ENCODE data around the gene FEM1B.

The FEM1B gene

DNA sequence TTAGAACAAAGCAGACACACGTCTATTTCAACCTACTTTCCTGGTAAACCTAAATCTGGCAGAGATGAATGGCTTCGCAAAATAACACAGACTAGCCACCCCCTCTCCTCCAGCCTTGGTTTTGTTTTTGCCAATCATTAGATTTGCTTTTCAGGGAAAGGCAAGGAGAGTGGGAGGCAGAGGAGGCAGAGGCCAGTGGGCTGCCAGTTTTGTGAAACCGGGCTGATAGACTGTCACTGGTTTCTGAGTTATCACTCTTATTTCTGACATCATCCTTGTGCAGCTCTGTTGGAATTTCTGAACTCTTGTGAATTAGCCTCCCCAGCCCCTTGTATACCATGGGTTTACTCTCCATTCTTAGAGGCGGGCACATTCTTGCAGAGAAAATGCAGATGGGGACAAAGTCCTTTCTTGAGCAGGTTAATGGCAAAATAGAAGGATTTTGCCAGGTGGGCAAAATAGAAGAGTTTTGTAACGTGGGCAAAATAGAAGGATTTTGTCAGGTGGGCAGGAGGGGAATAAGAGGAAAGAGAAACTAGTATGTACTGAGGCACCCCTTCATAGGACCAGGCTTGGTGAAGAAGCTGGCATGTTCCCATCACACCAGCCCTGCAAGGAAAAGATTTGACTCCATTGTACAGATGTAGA, 3.2 kb upstream of the FEM1B start:
- no peak overlapping the region for H3K4me2 ChIP-seq (ENCODE audit: low read length)
- H3K4me3 ChIP-seq (ENCODE audit: low read depth, low read length, poor library complexity, severe bottlenecking) = no peak overlapping the region
- H3K4me1 ChIP-seq (ENCODE audit: insufficient read depth, low read length, severe bottlenecking) = peaks cover 11% of the 10 kb centered on the region
- H3K79me2 ChIP-seq (ENCODE audit: insufficient read depth, low read length) = peaks cover 8% of the 10 kb centered on the region
- no peak for TF ChIP-seq CTCF (IDR thresholded peaks at IDR 0.05; ENCODE audit: low read length)
- TF ChIP-seq EZH2 (IDR thresholded peaks at IDR 0.05; ENCODE audit: borderline replicate concordance, low read length) = no peak
- H2AFZ ChIP-seq (ENCODE audit: low read length) = no peak overlapping the region
- H3K36me3 ChIP-seq (ENCODE audit: insufficient read depth, low read length) = no peaks in the 10 kb centered on the region; the same call in 1 of the 2 replicates
- H3K9me3 ChIP-seq (ENCODE audit: low read length) = no peaks in the 10 kb centered on the region
- no peak overlapping the region for H3K9ac ChIP-seq (ENCODE audit: low read length)
- no peaks in the 10 kb centered on the region for H3K9me2 ChIP-seq (ENCODE audit: low read depth, low read length)
- no peaks in the 10 kb centered on the region for H3K27me3 ChIP-seq (ENCODE audit: insufficient read depth, low read length)
- H3F3A ChIP-seq (ENCODE audit: insufficient read depth, low read length) = no peaks in the 10 kb centered on the region
- no peak overlapping the region for H3K27ac ChIP-seq (ENCODE audit: low read depth, low read length, poor library complexity, severe bottlenecking)
- no peaks in the 10 kb centered on the region for H4K20me1 ChIP-seq (ENCODE audit: insufficient read depth, low read length)

GRCh38 chr15:68275165-68275746, 2.3 kb upstream of the FEM1B start:
- H3K27me3 ChIP-seq (ENCODE audit: insufficient read depth, low read length) = no peaks in the 10 kb centered on the region
- no peak overlapping the region for H3K4me2 ChIP-seq (ENCODE audit: low read length)
- H3K4me3 ChIP-seq (ENCODE audit: low read depth, low read length, poor library complexity, severe bottlenecking) = no peak overlapping the region
- H4K20me1 ChIP-seq (ENCODE audit: insufficient read depth, low read length) = no peaks in the 10 kb centered on the region
- peaks cover 21% of the 10 kb centered on the region for H3K4me1 ChIP-seq (ENCODE audit: insufficient read depth, low read length, severe bottlenecking)
- no peaks in the 10 kb centered on the region for H3K9me2 ChIP-seq (ENCODE audit: low read depth, low read length)
- peaks cover 4% of the 10 kb centered on the region; the same call in 1 of the 2 replicates for H3K36me3 ChIP-seq (ENCODE audit: insufficient read depth, low read length)
- no peak for TF ChIP-seq EZH2 (IDR thresholded peaks at IDR 0.05; ENCODE audit: borderline replicate concordance, low read length)
- no peak for TF ChIP-seq CTCF (IDR thresholded peaks at IDR 0.05; ENCODE audit: low read length)
- no peak overlapping the region for H2AFZ ChIP-seq (ENCODE audit: low read length)
- H3K27ac ChIP-seq (ENCODE audit: low read depth, low read length, poor library complexity, severe bottlenecking) = no peak overlapping the region
- H3K9me3 ChIP-seq (ENCODE audit: low read length) = no peaks in the 10 kb centered on the region
- H3K9ac ChIP-seq (ENCODE audit: low read length) = no peak overlapping the region
- no peaks in the 10 kb centered on the region for H3F3A ChIP-seq (ENCODE audit: insufficient read depth, low read length)
- H3K79me2 ChIP-seq (ENCODE audit: insufficient read depth, low read length) = peaks cover 17% of the 10 kb centered on the region

DNA sequence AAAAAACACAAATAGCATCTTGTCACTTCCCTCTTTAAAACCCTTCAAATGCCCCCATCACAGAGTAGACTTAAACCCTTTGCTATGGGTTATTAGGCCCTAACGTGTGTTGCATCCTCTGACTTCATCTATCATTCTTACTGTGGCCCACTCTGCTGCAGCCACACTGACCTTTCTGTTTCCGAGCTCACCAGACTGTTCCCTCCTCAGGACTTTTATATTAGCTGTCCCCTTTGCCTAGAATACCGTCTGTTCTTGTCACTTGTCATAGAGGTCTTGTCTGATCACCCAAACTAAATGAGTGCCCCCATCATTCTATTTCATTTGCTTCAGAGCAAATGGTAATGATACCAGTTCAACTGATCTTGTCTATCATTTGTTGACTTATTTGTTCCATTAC, 877 bp upstream of the FEM1B start:
- Histone ChIP-seq H3K36me3 (ENCODE audit: insufficient read depth, low read length) (peaks cover 4% of the 10 kb centered on the region; the same call in 1 of the 2 replicates), H3K4me3 (ENCODE audit: low read depth, low read length, poor library complexity, severe bottlenecking) (peak overlapping the region; percentile 78), H3K27ac (ENCODE audit: low read depth, low read length, poor library complexity, severe bottlenecking) (no peak overlapping the region), H3K9me2 (ENCODE audit: low read depth, low read length) (no peaks in the 10 kb centered on the region), H3K27me3 (ENCODE audit: insufficient read depth, low read length) (no peaks in the 10 kb centered on the region), H2AFZ (ENCODE audit: low read length) (peak overlapping the region; percentile 90), H3K4me1 (ENCODE audit: insufficient read depth, low read length, severe bottlenecking) (peaks cover 34% of the 10 kb centered on the region), H3K9ac (ENCODE audit: low read length) (peak overlapping the region; percentile 84; the same call in 1 of the 2 replicates), H3K4me2 (ENCODE audit: low read length) (peak overlapping the region; percentile 96), H3K9me3 (ENCODE audit: low read length) (no peaks in the 10 kb centered on the region), H3F3A (ENCODE audit: insufficient read depth, low read length) (no peaks in the 10 kb centered on the region), H3K79me2 (ENCODE audit: insufficient read depth, low read length) (peaks cover 30% of the 10 kb centered on the region), H4K20me1 (ENCODE audit: insufficient read depth, low read length) (no peaks in the 10 kb centered on the region)
- TF ChIP-seq CTCF (IDR thresholded peaks at IDR 0.05; ENCODE audit: low read length) (no peak), EZH2 (IDR thresholded peaks at IDR 0.05; ENCODE audit: borderline replicate concordance, low read length) (no peak)

All from OCI-LY1 (cell line).